CD4-positive, alpha-beta memory T cell (primary cell): ENCODE measurements around the gene ZG16. TPM values are rescaled to one million over a fixed set of nuclear protein-coding genes. Genes with fewer than 3 reads are reported as not detected.
"Not testable (repeated sequence)": the region's sequence is repeated elsewhere in the genome, so short reads cannot be mapped to it uniquely, and the experiment has no call there.

Experiments
- CTCF ChIA-PET: fragments of 350-600 bp; sonication (Branson Sonifier 250); formaldehyde crosslinking; loops from one replicate; lab custom pipeline; 2021; ENCODE audit warnings: inconsistent platforms; ENCODE audit not compliant: partially characterized antibody; lab: Charles Lee
- POLR2A ChIA-PET: fragments of 350-600 bp; sonication (Branson Sonifier 250); formaldehyde crosslinking; loops from one replicate; lab custom pipeline; 2021; ENCODE audit not compliant: partially characterized antibody; lab: Charles Lee
- DNase-seq, 5 donors: peaks; one replicate each; pipeline versions ENCODE4 v3.0.0 to v3.0.0-alpha.2; 2020 to 2022; ENCODE audit warnings: mixed read lengths in 1 of 5
- H3K27ac ChIP-seq: one replicate; pipeline ENCODE4 v1.7.0; 2013; ENCODE audit warnings: low read depth, low read length
- H3K27me3 ChIP-seq: 2 replicates; pipeline ENCODE4 v1.7.0; 2013; ENCODE audit warnings: mild to moderate bottlenecking, low read length, moderate library complexity; ENCODE audit not compliant: insufficient read depth
- H3K36me3 ChIP-seq: 2 replicates; pipeline ENCODE4 v1.7.0; 2013; ENCODE audit warnings: mild to moderate bottlenecking, low read length, moderate library complexity; ENCODE audit not compliant: insufficient read depth
- H3K4me1 ChIP-seq: 2 replicates; pipeline ENCODE4 v1.7.0; 2013; ENCODE audit warnings: mild to moderate bottlenecking, low read length, moderate library complexity; ENCODE audit not compliant: insufficient read depth
- H3K4me3 ChIP-seq, 2 donors: one replicate each; pipeline ENCODE4 v1.7.0; 2013; ENCODE audit warnings: low read length in 2 of 2, mild to moderate bottlenecking in 1 of 2
- H3K9me3 ChIP-seq, 2 donors: one replicate each; pipeline ENCODE4 v1.7.0; 2013; ENCODE audit warnings: low read length in 2 of 2, control low read depth in 1 of 2; ENCODE audit not compliant: control insufficient read depth in 1 of 2
- H3K27ac Mint-ChIP-seq, 7 donors: one replicate each; pipeline ENCODE4 v1.8.0; 2020 to 2021; ENCODE audit warnings: mixed read lengths in 7 of 7, mild to moderate bottlenecking in 6 of 7, inconsistent platforms in 3 of 7, moderate library complexity in 3 of 7
- H3K27me3 Mint-ChIP-seq, 2 donors: one replicate each; pipeline ENCODE4 v1.8.0; 2020 to 2021; ENCODE audit warnings: mixed read lengths in 2 of 2
- H3K36me3 Mint-ChIP-seq, 2 donors: one replicate each; pipeline ENCODE4 v1.8.0; 2020 to 2021; ENCODE audit warnings: mixed read lengths in 2 of 2, inconsistent platforms in 1 of 2, mild to moderate bottlenecking in 1 of 2
- H3K4me1 Mint-ChIP-seq, 4 donors: one replicate each; pipeline ENCODE4 v1.8.0; 2020 to 2021; ENCODE audit warnings: mixed read lengths in 4 of 4, mild to moderate bottlenecking in 1 of 4
- H3K4me3 Mint-ChIP-seq, 8 donors: one replicate each; pipeline ENCODE4 v1.8.0; 2020 to 2021; ENCODE audit warnings: mixed read lengths in 8 of 8, mild to moderate bottlenecking in 7 of 8, moderate library complexity in 6 of 8, inconsistent platforms in 3 of 8
- H3K9me3 Mint-ChIP-seq, 8 donors: one replicate each; pipeline ENCODE4 v1.8.0; 2020 to 2021; ENCODE audit warnings: mixed read lengths in 8 of 8, mild to moderate bottlenecking in 5 of 8, inconsistent platforms in 3 of 8, moderate library complexity in 1 of 8
- intact Hi-C: fragments of 100-400 bp; cut with micrococcal nuclease; formaldehyde crosslinking; loops from one replicate; pipeline ENCODE4 v1.15.1; 2023
- polyA plus RNA-seq, 2 donors: library from polyadenylated mRNA; unstranded; fragments of 300-500 nt; fragmentation: Illumina TruSeq; gene quantifications; one replicate each; pipeline ENCODE4 v1.2.3, GENCODE V29; 2021
- total RNA-seq, 2 experiments: library from RNA; stranded (reverse); gene quantifications; one replicate each; pipeline ENCODE4 v1.2.3, GENCODE V29; 2021

Gene ZG16
- total and polyA plus RNA-seq, 4 experiments from 2014 or later: not detected

DNA sequence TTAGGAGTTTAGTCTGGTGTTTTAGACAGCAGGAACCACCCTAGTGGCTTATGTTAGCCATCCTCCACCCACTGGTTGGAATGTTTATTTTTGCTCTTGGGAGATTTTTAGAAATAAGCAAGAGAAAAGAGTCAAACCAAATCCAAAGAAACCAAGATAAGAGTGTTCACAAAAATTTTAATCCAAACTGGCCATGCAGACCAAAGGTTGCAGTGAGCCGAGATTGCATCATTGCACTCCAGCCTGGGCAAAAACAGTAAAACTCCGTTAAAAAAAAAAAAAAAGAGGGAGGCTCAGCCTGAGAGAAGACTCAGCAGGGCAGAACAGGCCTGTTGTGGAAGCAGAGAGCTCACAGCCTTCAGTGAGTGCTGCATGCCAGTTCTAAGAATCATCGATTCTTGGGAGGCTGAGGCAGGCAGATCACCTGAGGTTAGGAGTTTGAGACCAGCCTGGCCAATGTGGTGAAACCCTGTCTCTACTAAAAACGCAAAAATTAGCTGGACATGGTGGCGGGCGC lies 20.0 kb upstream of the ZG16 start:
- ChIA-PET CTCF (interaction anchor here (0.7 to 0.9 kb wide), 2 partner anchors 25 to 90 kb away, joined by 3 read pairs; no protein-coding TSS in a partner anchor), POLR2A (interaction anchor here (0.6 to 4.4 kb wide), 6 partner anchors 11 to 64 kb away, joined by 3 to 21 read pairs (median 6); partner anchors contain the start of gene KIF22)
- Histone ChIP-seq H3K27ac (no peak overlapping the region), H3K27me3 (no peaks in the 10 kb centered on the region), H3K36me3 (no peaks in the 10 kb centered on the region), H3K9me3 (no peaks in the 10 kb centered on the region), H3K4me3 (no peak overlapping the region), H3K4me1 (peaks cover 23% of the 10 kb centered on the region)
- H3K27me3 Mint-ChIP-seq: no peaks in the 10 kb centered on the region
- H3K4me3 Mint-ChIP-seq: no peak overlapping the region
- peaks cover 19 to 43% (median 27%) of the 10 kb centered on the region in 4 donors for H3K4me1 Mint-ChIP-seq
- intact Hi-C loops: no loop called here
- H3K9me3 Mint-ChIP-seq: peaks cover 0 to 2% (median 0%) of the 10 kb centered on the region in 8 donors
- DNase-seq: no peak
- peak overlapping the region in 3 of 7 donors; percentile 6 to 75 (median 46) for H3K27ac Mint-ChIP-seq
- H3K36me3 Mint-ChIP-seq: no peaks in the 10 kb centered on the region

DNA sequence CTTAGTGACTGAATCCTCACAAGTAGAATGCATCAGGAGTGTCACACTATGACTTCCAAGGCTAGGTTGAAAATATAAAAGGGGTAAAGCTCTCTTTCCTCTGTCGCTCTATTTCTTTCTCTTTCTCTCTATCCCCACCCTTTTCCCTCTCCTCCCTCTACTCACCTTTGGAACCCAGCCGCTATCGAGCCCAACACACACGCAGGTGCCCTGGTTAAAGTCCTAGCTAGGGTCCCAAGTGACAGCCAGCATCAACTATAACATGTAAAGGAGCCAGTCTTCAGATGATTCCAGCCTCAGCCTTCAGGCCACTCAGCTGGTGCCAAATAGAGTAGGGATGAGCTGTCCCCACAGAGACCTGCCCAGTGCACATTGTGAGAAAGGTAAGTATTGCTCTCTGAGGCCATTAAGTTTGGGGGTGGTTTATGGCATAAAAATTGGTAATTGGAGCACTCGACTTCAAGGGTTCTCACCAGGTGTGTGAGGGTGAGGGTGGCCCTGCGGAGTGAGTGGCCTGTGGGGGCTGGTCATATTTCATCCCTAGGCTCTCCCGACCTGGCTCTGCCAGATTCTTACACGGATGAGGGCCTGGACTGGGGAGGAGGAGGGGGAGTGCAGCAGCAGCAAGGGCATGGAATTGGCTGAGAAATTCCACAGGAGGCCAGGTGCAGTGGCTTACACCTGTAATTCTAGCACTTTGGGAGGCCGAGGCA lies 17.3 kb upstream of the ZG16 start:
- H3K36me3 Mint-ChIP-seq: no peaks in the 10 kb centered on the region
- no peaks in the 10 kb centered on the region for H3K27me3 ChIP-seq
- no peak for DNase-seq
- H3K27ac ChIP-seq: no peak overlapping the region
- no peaks in the 10 kb centered on the region for H3K9me3 ChIP-seq
- intact Hi-C loops: no loop called here
- ChIA-PET POLR2A (interaction anchor here (0.6 to 1.3 kb wide), 6 partner anchors 15 to 75 kb away, joined by 3 to 5 read pairs (median 3); partner anchors contain the start of genes C16orf54 and KIF22), CTCF (interaction anchor here (1.3 to 2.0 kb wide), 2 partner anchors 28 to 31 kb away, joined by 5 to 8 read pairs; no protein-coding TSS in a partner anchor)
- H3K4me1 Mint-ChIP-seq: peaks cover 14 to 34% (median 18%) of the 10 kb centered on the region in 4 donors
- no peak overlapping the region for H3K4me3 ChIP-seq
- no peak overlapping the region for H3K4me3 Mint-ChIP-seq
- H3K4me1 ChIP-seq: peaks cover 11% of the 10 kb centered on the region
- H3K27ac Mint-ChIP-seq: peak overlapping the region in 1 of 7 donors; percentile 18
- H3K27me3 Mint-ChIP-seq: no peaks in the 10 kb centered on the region
- no peaks in the 10 kb centered on the region for H3K36me3 ChIP-seq
- peaks cover 0 to 2% (median 0%) of the 10 kb centered on the region in 8 donors for H3K9me3 Mint-ChIP-seq

- POLR2A ChIA-PET: interaction anchor here (0.6 to 1.3 kb wide), 5 partner anchors 15 to 75 kb away, joined by 3 to 4 read pairs (median 3); partner anchors contain the start of genes C16orf54 and KIF22
Observed at GRCh38 chr16:29761280-29761651, 16.8 kb upstream of the ZG16 start.

DNA sequence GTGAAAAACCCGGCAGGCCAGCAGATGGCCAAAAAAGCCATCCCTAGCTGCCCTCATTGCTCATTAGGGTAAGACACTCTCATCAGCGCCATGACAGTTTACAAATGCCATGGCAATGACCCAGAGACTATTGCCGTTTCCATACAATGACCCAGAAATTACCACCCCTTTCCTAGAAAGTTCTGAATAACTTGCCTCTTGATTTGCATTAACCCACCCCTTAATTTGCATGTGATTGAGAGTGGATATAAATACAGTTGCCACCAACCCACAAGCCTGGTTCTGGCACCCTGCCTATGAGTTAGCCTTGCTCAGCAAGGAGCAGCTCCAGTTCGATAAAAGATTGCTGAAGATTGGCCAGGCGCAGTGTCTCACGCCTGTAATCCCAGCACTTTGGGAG lies 16.2 kb upstream of the ZG16 start:
- Mint-ChIP-seq H3K27me3 (no peaks in the 10 kb centered on the region), H3K4me1 (peaks cover 11 to 28% (median 14%) of the 10 kb centered on the region in 4 donors), H3K36me3 (no peaks in the 10 kb centered on the region), H3K9me3 (peaks cover 0 to 2% (median 0%) of the 10 kb centered on the region in 8 donors), H3K27ac (no peak overlapping the region), H3K4me3 (no peak overlapping the region)
- ChIA-PET POLR2A (interaction anchor here (0.8 to 1.0 kb wide), 2 partner anchors 19 to 20 kb away, joined by 3 to 4 read pairs; no protein-coding TSS in a partner anchor), CTCF (interaction anchor here (1.1 to 2.0 kb wide), 2 partner anchors 32 to 82 kb away, joined by 3 to 8 read pairs; no protein-coding TSS in a partner anchor)
- H3K4me3 ChIP-seq: no peak overlapping the region
- DNase-seq: no peak
- no peaks in the 10 kb centered on the region for H3K9me3 ChIP-seq
- H3K27ac ChIP-seq: no peak overlapping the region
- peaks cover 3% of the 10 kb centered on the region for H3K4me1 ChIP-seq
- H3K36me3 ChIP-seq: no peaks in the 10 kb centered on the region
- no peaks in the 10 kb centered on the region for H3K27me3 ChIP-seq
- intact Hi-C loops: no loop called here

More at GRCh38 chr16:29761280-29761651, 16.8 kb upstream of the ZG16 start:
- H3K27ac Mint-ChIP-seq, H3K36me3 Mint-ChIP-seq, intact Hi-C loops, H3K4me3 ChIP-seq, H3K27me3 ChIP-seq, H3K9me3 Mint-ChIP-seq, H3K27ac ChIP-seq, H3K27me3 Mint-ChIP-seq, DNase-seq, H3K9me3 ChIP-seq, H3K4me1 ChIP-seq, H3K4me3 Mint-ChIP-seq, H3K36me3 ChIP-seq: not testable (repeated sequence)
- peaks cover 14 to 34% (median 18%) of the 10 kb centered on the region in 4 donors for H3K4me1 Mint-ChIP-seq
- CTCF ChIA-PET: interaction anchor here (1.3 to 2.0 kb wide), 2 partner anchors 28 to 31 kb away, joined by 5 to 8 read pairs; no protein-coding TSS in a partner anchor

- Histone ChIP-seq H3K36me3 (no peaks in the 10 kb centered on the region), H3K4me1 (no peaks in the 10 kb centered on the region), H3K27me3 (no peaks in the 10 kb centered on the region), H3K9me3 (no peaks in the 10 kb centered on the region), H3K27ac (no peak overlapping the region), H3K4me3 (no peak overlapping the region)
- Mint-ChIP-seq H3K9me3 (peaks cover 0 to 2% (median 0%) of the 10 kb centered on the region in 8 donors), H3K36me3 (no peaks in the 10 kb centered on the region), H3K27ac (no peak overlapping the region), H3K27me3 (no peaks in the 10 kb centered on the region), H3K4me1 (peaks cover 6 to 19% (median 7%) of the 10 kb centered on the region in 4 donors), H3K4me3 (no peak overlapping the region)
- intact Hi-C loops: no loop called here
- ChIA-PET CTCF (no interaction called here), POLR2A (no interaction called here)
- no peak for DNase-seq
Observed at GRCh38 chr16:29763326-29763725, 14.7 kb upstream of the ZG16 start.

GRCh38 chr16:29765167-29766032 lies 12.7 kb upstream of the ZG16 start:
- Mint-ChIP-seq H3K27ac (no peak overlapping the region), H3K4me3 (no peak overlapping the region), H3K4me1 (peaks cover 0 to 13% (median 4%) of the 10 kb centered on the region in 4 donors), H3K36me3 (no peaks in the 10 kb centered on the region), H3K27me3 (no peaks in the 10 kb centered on the region), H3K9me3 (no peaks in the 10 kb centered on the region)
- Histone ChIP-seq H3K27ac (no peak overlapping the region), H3K4me3 (no peak overlapping the region), H3K36me3 (no peaks in the 10 kb centered on the region), H3K27me3 (no peaks in the 10 kb centered on the region), H3K9me3 (no peaks in the 10 kb centered on the region), H3K4me1 (no peaks in the 10 kb centered on the region)
- POLR2A ChIA-PET: no interaction called here
- intact Hi-C loops: no loop called here
- no peak for DNase-seq
- CTCF ChIA-PET: interaction anchor here (1.0 to 1.2 kb wide), 3 partner anchors 20 to 66 kb away, joined by 3 to 4 read pairs (median 3); no protein-coding TSS in a partner anchor
